HG02678 (cell line): ENCODE measurements around the gene BLM.

ENCODE experiments used
- ATAC-seq: cut with Tn5 transposase; IDR thresholded peaks from one replicate; pipeline ENCODE4 v1.9.1; 2021; ENCODE audit warnings: mild to moderate bottlenecking, moderate library complexity; ENCODE audit not compliant: unreplicated experiment

The BLM gene

GRCh38 chr15:90691369-90691768, 25.8 kb upstream of the BLM start:
- no peak for ATAC-seq

- no peak for ATAC-seq
These were observed 25.0 kb upstream of the BLM start for GRCh38 chr15:90691982-90692773.

DNA sequence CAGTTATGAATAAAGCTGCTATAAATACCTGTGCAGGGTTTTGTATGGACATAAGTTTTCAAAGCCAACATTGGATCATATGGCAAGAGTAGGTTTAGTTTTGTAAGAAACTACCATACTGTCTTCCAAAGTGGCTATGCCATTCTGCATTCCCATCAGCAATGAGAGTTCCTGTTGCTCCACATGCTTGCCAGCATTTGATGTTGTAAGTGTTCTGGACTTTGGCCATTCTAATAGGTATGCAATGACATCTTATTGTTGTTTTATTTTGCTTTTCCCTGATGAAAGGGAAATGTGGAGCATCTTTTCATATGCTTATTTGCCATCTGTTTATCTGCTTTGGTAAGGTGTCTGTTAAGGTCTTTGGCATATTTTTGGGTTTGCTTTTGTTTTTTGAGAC, 22.2 kb upstream of the BLM start:
- ATAC-seq: no peak

DNA sequence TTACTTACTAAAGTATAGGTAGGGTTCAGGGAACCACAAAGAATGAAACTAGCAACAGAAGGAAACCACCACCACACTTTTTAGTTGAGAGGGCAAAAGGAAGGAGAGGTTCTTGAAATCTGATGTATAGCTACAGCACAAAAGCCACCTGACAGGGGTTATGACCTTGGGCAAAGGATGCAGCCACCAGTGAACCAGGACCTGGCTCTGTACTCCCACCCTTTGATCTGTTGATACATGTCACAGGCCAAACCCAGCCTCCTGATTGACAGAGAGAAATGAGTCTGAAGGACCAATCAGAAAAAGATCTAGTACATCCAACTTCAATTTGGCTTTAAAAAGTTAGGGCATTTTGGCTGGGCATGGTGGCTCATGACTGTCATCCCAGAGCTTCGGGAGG, 20.0 kb upstream of the BLM start:
- ATAC-seq: no peak

DNA sequence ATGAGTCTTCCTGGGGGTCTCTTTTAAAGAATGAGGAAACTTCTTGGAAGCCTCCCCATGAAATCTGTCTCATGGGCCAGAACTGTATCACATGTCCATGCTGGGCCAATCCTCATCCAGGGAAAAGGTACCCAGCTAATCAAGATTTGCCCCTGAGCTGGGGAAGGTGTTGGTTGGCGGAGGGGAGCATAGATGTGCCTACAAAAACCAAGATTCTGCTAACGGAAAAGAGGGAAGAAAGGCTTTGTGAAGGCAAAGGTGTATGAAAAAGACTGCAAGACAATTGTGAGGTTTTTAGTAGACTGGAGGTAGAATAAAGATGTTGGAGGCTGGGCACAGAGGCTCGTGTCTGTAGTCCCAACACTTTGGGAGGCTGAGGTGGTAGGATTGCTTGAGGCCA, 18.5 kb upstream of the BLM start:
- ATAC-seq: no peak

DNA sequence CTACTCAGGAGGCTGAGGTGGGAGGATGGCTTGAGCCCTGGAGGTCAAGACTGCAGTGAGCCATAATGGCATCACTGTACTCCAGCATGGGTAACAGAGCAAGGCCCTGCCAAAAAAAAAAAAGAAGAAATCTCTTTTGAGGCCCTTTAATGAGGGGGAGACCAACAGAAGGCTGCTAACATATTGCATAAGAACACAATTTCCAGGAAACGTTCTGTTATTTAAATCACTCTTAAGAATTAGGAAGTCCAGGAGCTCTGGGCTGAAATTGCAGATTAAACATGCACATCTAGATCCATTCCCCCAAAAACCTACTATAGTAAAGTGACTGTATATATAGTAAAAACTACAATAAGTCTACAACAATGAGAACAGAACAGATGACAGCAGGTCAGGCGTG, 16.1 kb upstream of the BLM start:
- no peak for ATAC-seq

- ATAC-seq: no peak
These were observed 15.1 kb upstream of the BLM start for GRCh38 chr15:90701880-90702630.

DNA sequence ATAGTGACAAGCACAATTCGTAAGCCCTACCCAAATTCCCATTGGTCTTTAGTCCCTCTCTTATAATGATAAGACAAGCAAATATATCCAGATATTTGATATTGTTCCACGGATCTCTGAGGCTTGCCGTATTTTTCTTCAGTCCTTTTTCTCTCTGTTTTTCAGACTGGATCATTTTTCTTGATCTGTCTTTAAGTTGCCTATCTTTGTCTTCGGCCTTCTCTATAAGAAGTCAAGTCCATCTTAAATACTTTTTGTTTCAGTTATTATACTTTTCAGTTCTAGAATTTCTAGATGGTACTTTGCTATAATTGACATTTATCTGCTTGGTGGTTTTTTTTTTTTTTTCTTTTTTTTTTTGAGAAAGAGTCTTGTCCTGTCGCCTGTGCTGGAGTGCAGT, 13.7 kb upstream of the BLM start:
- ATAC-seq: no peak

- ATAC-seq: no peak
These were observed 11.9 kb upstream of the BLM start for GRCh38 chr15:90705212-90705611.

- no peak for ATAC-seq
These were observed 10.5 kb upstream of the BLM start for GRCh38 chr15:90706394-90707327.

GRCh38 chr15:90707489-90707888, 9.7 kb upstream of the BLM start:
- ATAC-seq: no peak

GRCh38 chr15:90708516-90708915, 8.6 kb upstream of the BLM start:
- no peak for ATAC-seq

- no peak for ATAC-seq
These were observed 7.9 kb upstream of the BLM start for GRCh38 chr15:90709278-90709677.

DNA sequence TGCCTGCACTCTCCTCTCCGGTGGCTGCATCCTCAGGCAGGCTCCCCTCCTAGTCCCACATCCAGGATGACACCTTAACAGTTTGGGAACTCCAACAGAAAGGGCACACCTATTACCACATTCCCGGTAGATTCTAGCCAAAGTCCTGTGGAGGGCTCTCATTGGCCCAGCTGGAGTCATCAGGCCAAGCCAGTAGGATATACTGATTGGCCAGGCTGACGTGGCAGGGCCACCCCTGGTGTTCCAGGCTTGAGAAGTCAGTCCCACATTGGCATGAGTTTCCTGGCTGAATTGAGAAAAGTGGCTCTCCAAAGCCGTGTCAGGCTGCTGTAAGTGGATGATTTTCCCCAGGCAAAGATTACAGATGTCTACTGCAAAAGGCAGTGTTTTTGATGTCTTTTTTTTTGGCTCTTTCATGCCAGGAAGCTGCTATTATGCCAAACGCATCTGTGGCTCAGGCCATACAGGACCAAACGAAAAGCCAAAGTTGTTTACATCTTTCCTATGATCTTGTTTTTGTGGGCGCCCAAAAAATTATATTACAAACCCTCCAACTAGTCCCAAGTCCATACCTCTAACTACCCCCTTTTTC, 6.6 kb upstream of the BLM start:
- no peak for ATAC-seq

GRCh38 chr15:90711418-90711824, 5.7 kb upstream of the BLM start:
- ATAC-seq: no peak

GRCh38 chr15:90711842-90712241, 5.3 kb upstream of the BLM start:
- no peak for ATAC-seq

DNA sequence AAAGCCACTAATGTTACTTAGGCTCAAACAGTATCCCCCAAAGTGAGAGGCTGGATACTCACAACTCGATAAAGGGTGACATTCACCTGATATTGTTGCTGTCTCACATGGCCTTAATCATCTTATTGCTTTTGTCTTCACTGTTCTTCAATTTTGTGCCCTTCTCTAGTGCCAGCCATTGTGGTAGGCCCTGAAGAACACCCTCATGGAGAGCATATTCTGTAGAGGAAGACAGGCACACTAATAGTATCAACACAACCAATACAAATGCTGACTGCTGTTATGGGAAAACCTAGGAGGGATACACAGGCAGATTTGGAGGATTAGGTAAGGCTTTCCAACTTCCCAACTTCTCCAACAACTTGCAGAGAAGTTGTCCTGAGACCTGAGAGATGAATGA, 4.1 kb upstream of the BLM start:
- ATAC-seq: no peak

DNA sequence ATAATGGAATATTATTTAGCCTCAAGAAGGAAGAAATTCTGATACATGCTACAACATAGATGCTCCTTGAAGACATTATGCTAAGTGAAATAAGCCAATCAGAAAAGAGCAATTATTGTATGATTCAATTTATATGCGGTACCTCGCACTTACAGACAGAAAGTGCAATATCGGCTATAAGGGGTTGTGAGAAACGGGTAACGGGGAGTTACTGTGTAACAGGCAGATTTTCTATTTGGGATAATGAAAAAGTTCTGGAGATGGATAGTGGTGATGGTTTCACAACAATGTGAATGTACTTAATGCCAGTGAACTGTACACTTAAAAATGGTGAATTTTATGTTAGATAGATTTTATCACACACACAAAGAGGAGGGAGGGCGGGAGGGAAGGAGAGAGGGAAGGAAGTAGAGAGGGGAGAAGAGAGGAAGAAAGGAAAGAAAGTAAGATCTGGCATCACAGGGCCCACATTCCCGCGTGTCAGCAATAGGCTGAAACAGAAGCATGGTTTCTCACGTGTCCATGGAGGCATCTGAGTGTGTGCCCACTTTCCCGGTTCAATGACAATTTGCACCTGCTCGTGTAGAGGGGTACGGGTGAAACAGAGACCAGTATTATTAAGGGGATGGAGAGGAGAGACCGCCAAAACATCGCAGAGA, 700 bp upstream of the BLM start:
- no peak for ATAC-seq

GRCh38 chr15:90718232-90718631, 1.1 kb downstream of the BLM start:
- ATAC-seq: no peak

- no peak for ATAC-seq
These were observed 3.0 kb downstream of the BLM start for GRCh38 chr15:90720131-90720530.
